ENCODE results near the gene SPATA46.

Gene SPATA46

DNA sequence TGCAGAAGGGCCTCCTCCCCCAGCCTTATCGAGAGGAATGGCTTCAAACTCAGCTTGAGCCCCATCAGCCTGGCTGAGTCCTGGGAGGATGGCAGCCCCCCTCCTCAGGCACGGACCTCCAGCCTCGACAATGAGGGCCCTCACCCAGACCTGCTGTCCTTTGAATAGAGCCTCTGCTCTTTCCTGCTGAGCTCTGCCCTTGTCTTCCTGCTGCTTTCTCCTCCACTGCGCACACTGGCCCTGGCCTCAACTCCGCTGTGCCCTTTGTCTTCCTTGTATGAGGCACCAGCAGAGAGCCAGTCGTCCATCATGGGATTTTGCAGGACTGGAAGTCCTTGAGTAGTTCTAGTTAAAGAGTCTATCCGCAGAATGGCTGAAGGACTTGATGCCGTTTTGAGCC lies 6.9 kb upstream of the SPATA46 start:
- H3K4me2 ChIP-seq (ENCODE audit: low read length): no peak overlapping the region
- H3K9me3 ChIP-seq (replicated peaks; ENCODE audit: low read length): no peaks in the 10 kb centered on the region
- no peak overlapping the region for H3K4me3 ChIP-seq (ENCODE audit: low read length)
- H3K27me3 ChIP-seq (ENCODE audit: control insufficient read depth, insufficient read depth, low read length): no peaks in the 10 kb centered on the region
- peaks cover 12% of the 10 kb centered on the region for H3K4me1 ChIP-seq (ENCODE audit: control insufficient read depth, insufficient read depth, low read length)
- no peaks in the 10 kb centered on the region for H3K36me3 ChIP-seq (ENCODE audit: insufficient read depth, low read length)
- H3K9ac ChIP-seq (ENCODE audit: low read depth, low read length): no peak overlapping the region

DNA sequence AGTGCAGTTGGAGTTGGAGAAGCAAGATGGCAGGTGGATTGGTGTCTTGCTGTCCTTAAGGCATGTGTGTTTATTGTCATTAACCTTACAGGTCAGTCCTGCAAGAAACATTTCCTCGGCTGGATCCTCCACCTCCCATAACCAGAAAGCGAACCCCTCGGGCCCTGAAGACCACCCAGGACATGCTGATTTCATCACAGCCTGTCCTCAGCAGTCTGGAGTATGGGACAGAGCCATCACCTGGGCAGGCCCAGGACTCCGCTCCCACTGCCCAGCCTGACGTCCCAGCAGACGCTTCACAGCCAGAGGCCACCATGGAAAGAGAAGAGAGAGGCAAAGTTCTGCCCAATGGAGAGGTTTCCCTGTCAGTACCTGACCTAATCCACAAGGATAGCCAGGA lies 6.4 kb upstream of the SPATA46 start:
- no peak overlapping the region for H3K9ac ChIP-seq (ENCODE audit: low read depth, low read length)
- H3K4me2 ChIP-seq (ENCODE audit: low read length): no peak overlapping the region
- no peaks in the 10 kb centered on the region for H3K36me3 ChIP-seq (ENCODE audit: insufficient read depth, low read length)
- no peaks in the 10 kb centered on the region for H3K9me3 ChIP-seq (replicated peaks; ENCODE audit: low read length)
- H3K4me3 ChIP-seq (ENCODE audit: low read length): no peak overlapping the region
- H3K27me3 ChIP-seq (ENCODE audit: control insufficient read depth, insufficient read depth, low read length): no peaks in the 10 kb centered on the region
- peaks cover 8% of the 10 kb centered on the region for H3K4me1 ChIP-seq (ENCODE audit: control insufficient read depth, insufficient read depth, low read length)

DNA sequence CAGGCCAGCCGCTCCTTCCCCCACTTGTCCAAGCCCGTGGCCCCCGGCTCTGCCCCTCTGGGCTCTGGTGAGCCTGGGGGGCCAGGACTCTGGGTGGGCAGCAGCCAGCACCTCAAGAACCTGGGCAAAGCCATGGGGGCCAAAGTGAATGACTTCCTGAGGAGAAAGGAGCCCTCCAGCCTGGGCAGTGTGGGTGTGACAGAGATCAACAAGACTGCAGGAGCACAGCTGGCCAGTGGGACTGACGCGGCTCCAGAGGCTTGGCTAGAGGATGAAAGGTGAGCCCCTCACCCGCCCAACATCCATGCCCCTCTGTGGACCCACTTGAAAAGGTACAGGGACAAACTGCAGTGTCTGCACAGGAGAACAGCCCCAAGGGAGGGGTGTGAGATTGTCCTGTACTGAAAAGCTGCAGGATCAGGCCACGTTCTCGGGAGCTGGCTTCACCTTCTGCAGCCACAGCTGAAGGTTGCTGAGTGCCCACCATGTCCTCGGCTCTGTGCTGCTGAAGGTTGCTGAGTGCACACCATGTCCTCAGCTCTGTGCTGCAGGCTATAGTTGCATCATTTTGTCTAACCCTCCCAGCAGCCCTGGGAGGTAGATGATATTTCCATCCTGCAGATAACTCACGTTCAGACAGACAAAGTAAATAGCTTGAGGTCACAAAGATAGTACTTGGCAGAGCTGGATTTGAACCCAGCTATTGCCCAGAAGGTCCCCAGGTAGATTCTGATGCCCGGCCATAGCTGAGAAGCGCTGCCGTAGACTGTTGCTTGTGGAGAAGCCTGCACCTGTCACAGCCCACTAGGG lies 5.5 kb upstream of the SPATA46 start:
- H3K4me2 ChIP-seq (ENCODE audit: low read length): no peak overlapping the region
- H3K4me3 ChIP-seq (ENCODE audit: low read length): no peak overlapping the region
- H3K9me3 ChIP-seq (replicated peaks; ENCODE audit: low read length): no peaks in the 10 kb centered on the region
- no peaks in the 10 kb centered on the region for H3K27me3 ChIP-seq (ENCODE audit: control insufficient read depth, insufficient read depth, low read length)
- H3K4me1 ChIP-seq (ENCODE audit: control insufficient read depth, insufficient read depth, low read length): peaks cover 8% of the 10 kb centered on the region
- no peak overlapping the region for H3K9ac ChIP-seq (ENCODE audit: low read depth, low read length)
- H3K36me3 ChIP-seq (ENCODE audit: insufficient read depth, low read length): no peaks in the 10 kb centered on the region

DNA sequence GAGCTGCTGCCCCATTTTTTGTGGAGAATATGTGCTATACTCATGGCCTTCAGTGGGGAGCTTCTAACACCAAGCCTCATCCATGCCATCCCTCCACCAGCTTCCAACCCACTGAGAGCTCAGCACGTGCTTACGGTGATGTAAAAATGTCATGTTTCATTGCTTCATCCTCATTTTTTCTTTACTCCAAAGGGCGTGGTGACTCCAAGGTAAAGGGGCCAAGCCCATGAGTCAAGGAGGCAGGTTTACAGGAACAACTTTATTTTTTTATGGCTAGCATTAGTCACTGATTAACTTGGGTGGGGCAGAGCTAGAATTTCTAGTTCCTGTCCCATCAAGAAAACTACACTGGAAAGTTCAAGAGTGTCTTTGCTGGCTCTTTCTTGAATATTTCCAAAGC lies 4.7 kb upstream of the SPATA46 start, which contains the start of gene C1orf226:
C1orf226 (plus strand) TSS at position 346 of the 400 bp plus-strand sequence. CDS start 174 bp downstream, outside the sequence.
- H3K27me3 ChIP-seq (ENCODE audit: control insufficient read depth, insufficient read depth, low read length): no peaks in the 10 kb centered on the region
- H3K9me3 ChIP-seq (replicated peaks; ENCODE audit: low read length): no peaks in the 10 kb centered on the region
- peaks cover 8% of the 10 kb centered on the region for H3K4me1 ChIP-seq (ENCODE audit: control insufficient read depth, insufficient read depth, low read length)
- no peak within 1 kb of the TSS for H3K4me3 ChIP-seq (ENCODE audit: low read length)
- no peak within 1 kb of the TSS for H3K4me2 ChIP-seq (ENCODE audit: low read length)
- H3K9ac ChIP-seq (ENCODE audit: low read depth, low read length): no peak within 1 kb of the TSS
- no peaks in the 10 kb centered on the region for H3K36me3 ChIP-seq (ENCODE audit: insufficient read depth, low read length)

DNA sequence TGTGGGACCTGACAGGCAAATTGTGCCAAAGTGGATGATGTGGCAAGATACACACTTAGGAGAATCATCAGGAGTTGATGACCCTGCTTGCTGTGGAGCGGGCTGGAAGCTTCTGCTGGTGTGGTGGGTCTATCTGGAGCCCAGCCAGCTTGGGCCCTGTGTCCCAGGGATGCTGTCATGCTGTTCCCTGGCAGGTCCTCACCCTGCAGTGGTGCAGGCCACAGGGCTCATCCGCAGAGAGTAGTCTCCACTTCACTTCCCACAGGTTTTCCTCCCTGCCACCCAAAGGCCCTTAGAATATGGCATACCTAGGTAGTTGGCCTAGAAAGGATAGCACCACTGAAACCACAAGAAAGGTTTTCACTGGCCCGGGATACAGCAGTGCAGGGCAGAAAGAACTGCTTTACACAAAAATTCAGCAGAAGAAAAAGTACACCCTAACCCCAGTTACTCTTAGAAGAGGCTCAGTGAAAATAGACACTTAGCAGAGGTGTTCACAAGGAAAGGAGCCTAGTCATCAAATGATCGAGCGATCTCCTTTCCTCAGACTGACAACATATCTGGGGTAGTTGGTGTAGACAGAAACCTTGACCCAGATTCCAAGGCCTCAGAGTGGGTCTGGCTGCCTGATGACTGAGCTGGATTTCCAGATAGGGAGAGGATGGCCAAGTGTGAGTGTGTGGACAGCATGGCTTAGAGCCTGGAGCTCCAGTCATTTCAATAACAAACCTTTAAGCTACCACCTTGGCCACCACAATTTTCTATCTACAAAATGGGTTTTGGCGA lies 3.6 kb upstream of the SPATA46 start:
- Histone ChIP-seq H3K4me2 (ENCODE audit: low read length) (no peak overlapping the region), H3K4me1 (ENCODE audit: control insufficient read depth, insufficient read depth, low read length) (peaks cover 8% of the 10 kb centered on the region), H3K4me3 (ENCODE audit: low read length) (no peak overlapping the region), H3K36me3 (ENCODE audit: insufficient read depth, low read length) (no peaks in the 10 kb centered on the region), H3K9me3 (replicated peaks; ENCODE audit: low read length) (no peaks in the 10 kb centered on the region), H3K27me3 (ENCODE audit: control insufficient read depth, insufficient read depth, low read length) (no peaks in the 10 kb centered on the region), H3K9ac (ENCODE audit: low read depth, low read length) (no peak overlapping the region)

DNA sequence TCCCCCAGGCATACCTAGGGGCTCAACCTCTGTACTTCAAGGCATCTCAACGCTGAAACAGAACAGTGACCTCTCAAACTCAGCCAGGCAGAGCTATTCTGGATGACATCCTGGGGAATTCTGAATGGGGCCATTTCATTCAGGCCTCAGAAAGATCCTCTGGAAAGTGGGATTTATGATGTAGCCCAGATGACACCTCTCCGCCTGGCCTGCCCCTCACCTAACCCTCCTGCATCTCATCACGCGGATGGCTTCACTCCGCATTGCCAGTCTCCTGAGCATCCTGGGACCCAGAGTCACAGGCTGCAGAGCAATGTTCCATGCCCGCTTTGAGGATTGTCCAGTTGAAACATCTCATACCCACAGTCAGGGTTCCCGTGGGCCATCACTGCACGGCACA lies 1.2 kb downstream of the SPATA46 start:
- H3K9ac ChIP-seq (ENCODE audit: low read depth, low read length): no peak overlapping the region
- no peaks in the 10 kb centered on the region for H3K27me3 ChIP-seq (ENCODE audit: control insufficient read depth, insufficient read depth, low read length)
- H3K4me3 ChIP-seq (ENCODE audit: low read length): no peak overlapping the region
- H3K36me3 ChIP-seq (ENCODE audit: insufficient read depth, low read length): no peaks in the 10 kb centered on the region
- no peak overlapping the region for H3K4me2 ChIP-seq (ENCODE audit: low read length)
- H3K9me3 ChIP-seq (replicated peaks; ENCODE audit: low read length): no peaks in the 10 kb centered on the region
- H3K4me1 ChIP-seq (ENCODE audit: control insufficient read depth, insufficient read depth, low read length): peaks cover 17% of the 10 kb centered on the region

DNA sequence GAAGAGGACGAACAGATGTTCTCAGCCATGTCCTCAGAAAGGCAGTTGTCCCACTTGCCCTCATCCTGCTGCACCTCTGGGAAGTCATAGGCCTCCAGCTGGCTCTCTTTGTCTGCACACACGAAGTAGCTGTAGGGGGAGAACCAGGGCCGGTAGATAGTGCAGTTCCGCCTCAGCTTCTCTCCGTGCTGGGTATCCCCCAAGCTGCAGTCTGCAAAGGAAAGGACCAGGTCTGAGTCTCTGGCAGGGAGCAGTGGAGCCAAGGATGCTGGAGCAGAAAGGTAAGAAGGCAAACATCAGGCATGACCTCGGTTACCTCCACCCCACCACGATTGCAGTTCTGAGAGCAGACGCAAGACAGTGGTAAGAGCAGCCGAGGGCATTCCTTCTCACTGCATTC lies 2.2 kb downstream of the SPATA46 start:
- Histone ChIP-seq H3K4me1 (ENCODE audit: control insufficient read depth, insufficient read depth, low read length) (peaks cover 17% of the 10 kb centered on the region), H3K36me3 (ENCODE audit: insufficient read depth, low read length) (no peaks in the 10 kb centered on the region), H3K9me3 (replicated peaks; ENCODE audit: low read length) (no peaks in the 10 kb centered on the region)

DNA sequence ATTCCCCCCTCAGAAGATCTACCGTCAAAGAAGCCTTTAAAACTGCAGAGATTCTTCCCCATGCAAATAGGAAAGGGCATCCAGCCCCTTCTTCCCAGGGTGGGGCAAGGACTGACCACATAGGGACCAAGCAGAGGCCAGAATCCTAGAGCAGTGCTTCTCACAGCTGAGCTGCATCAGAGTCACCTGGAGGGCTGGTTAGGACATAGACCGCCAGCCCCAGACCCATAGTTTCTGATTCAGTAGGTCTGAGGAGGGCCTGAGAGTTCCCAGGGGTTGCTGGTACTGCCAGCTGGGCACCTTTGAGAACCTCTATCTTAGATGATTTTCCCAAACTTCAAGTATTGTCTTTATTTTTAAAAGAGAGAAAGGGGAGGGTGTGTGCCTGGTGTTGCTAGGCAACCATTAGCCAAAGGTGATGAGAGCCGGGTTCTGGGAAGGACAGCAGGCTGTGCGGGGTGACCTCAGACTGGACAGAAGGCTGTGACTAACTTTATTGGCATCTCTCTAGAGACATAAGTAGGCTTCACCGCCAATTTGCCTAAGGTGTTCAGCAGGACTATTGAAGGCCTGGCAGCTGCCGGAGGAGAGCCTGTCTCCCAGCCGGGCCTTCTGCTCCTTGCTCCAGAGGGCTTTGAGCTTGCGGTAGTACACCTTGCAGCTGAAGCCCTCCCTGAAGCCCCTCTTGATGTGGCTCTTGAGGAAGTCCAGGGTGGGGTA lies 3.0 kb downstream of the SPATA46 start:
- Histone ChIP-seq H3K4me1 (ENCODE audit: control insufficient read depth, insufficient read depth, low read length) (peaks cover 17% of the 10 kb centered on the region), H3K36me3 (ENCODE audit: insufficient read depth, low read length) (no peaks in the 10 kb centered on the region), H3K9me3 (replicated peaks; ENCODE audit: low read length) (no peaks in the 10 kb centered on the region), H3K27me3 (ENCODE audit: control insufficient read depth, insufficient read depth, low read length) (no peaks in the 10 kb centered on the region), H3K4me3 (ENCODE audit: low read length) (no peak overlapping the region), H3K9ac (ENCODE audit: low read depth, low read length) (no peak overlapping the region), H3K4me2 (ENCODE audit: low read length) (no peak overlapping the region)

More for the DNA sequence above, 2.2 kb downstream of the SPATA46 start:
- no peak overlapping the region for H3K9ac ChIP-seq (ENCODE audit: low read depth, low read length)
- H3K27me3 ChIP-seq (ENCODE audit: control insufficient read depth, insufficient read depth, low read length): no peaks in the 10 kb centered on the region
- H3K4me2 ChIP-seq (ENCODE audit: low read length): no peak overlapping the region
- H3K4me3 ChIP-seq (ENCODE audit: low read length): no peak overlapping the region

DNA sequence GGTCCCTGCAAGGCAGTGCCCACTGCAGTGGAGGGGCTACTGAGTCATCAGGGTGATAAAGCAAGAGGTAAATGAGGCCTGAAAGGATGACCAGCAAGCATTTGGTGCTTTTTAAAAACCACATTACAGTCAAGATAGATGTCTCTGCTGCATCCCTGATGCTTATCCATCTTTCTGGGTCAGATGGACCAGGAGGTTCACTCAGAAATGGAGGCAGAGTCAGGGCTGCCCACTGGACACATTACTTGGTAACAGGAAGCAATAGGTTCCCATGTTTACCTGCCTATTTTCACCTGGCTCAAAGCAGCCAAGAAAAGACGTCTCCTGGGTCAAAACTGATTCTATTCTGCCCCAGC lies 3.6 kb downstream of the SPATA46 start:
- Histone ChIP-seq H3K36me3 (ENCODE audit: insufficient read depth, low read length) (no peaks in the 10 kb centered on the region), H3K4me2 (ENCODE audit: low read length) (no peak overlapping the region), H3K27me3 (ENCODE audit: control insufficient read depth, insufficient read depth, low read length) (no peaks in the 10 kb centered on the region), H3K9me3 (replicated peaks; ENCODE audit: low read length) (no peaks in the 10 kb centered on the region), H3K4me1 (ENCODE audit: control insufficient read depth, insufficient read depth, low read length) (peaks cover 17% of the 10 kb centered on the region), H3K4me3 (ENCODE audit: low read length) (no peak overlapping the region), H3K9ac (ENCODE audit: low read depth, low read length) (no peak overlapping the region)

DNA sequence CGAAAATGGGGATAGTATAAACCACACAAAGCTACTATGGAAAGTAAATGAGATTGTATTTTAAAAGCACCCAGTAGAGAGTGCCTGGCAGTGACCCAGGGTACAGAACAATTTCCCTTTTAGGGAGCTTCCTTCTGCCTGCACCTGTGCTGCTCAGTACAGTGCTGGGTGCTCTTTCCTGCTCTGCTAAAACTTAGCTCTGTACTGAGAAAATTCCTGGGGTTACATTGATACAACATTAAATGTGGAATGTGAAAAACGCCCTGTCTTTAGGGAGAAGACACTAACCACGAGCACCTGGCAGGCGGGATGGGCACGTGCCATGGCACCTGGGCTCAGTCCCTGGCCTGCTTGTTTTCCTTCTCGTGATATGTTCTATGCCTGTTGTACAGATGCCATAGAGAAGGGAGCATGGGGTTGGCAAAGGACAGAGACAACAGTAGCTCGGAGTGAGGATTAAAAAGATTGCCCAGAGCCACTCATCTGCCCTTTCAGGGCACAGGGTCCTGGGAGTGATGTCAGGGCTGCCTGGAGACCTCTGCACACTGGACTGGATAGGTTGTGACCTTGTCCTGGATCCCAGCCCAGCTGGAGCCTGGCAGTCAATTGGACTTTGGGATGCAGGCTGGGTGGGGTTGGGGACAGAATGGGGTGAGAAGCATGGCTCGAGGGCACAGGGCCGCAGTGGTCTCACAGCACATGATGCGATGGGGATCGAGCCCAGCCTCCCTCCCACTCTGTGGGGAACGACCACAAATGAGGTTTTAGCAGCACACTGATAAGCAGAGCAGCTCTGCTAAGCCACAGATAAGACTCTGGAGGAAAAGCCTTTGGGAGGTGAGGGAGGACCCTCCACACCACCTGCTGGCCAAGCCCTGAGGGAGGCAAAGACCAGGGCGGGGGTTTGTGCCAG lies 4.2 kb downstream of the SPATA46 start:
- no peaks in the 10 kb centered on the region for H3K27me3 ChIP-seq (ENCODE audit: control insufficient read depth, insufficient read depth, low read length)
- H3K36me3 ChIP-seq (ENCODE audit: insufficient read depth, low read length): no peaks in the 10 kb centered on the region
- H3K9ac ChIP-seq (ENCODE audit: low read depth, low read length): peak overlapping the region; percentile 18
- H3K9me3 ChIP-seq (replicated peaks; ENCODE audit: low read length): no peaks in the 10 kb centered on the region
- no peak overlapping the region for H3K4me2 ChIP-seq (ENCODE audit: low read length)
- H3K4me3 ChIP-seq (ENCODE audit: low read length): no peak overlapping the region
- H3K4me1 ChIP-seq (ENCODE audit: control insufficient read depth, insufficient read depth, low read length): peaks cover 17% of the 10 kb centered on the region

Measured in skeletal muscle satellite cell (primary cell).